Measurements from ENCODE around the gene SLC46A1.
A peak's percentile ranks its signal among the peaks of the same experiment; 100 is the strongest.

The SLC46A1 gene

GRCh38 chr17:28379814-28380801, 25.9 kb downstream of the SLC46A1 start:
- no peak for DNase-seq

GRCh38 chr17:28372945-28373274, 33.1 kb downstream of the SLC46A1 start:
- DNase-seq: no peak

GRCh38 chr17:28372203-28372944, 33.6 kb downstream of the SLC46A1 start:
- no peak for DNase-seq

- peak; percentile 66 for DNase-seq
Measured at GRCh38 chr17:28371245-28372202, 34.5 kb downstream of the SLC46A1 start, which contains the start of gene SARM1. SARM1 (plus strand) TSS chr17:28371694; CDS start chr17:28372033, 339 bp downstream.

- DNase-seq: no peak
Measured at GRCh38 chr17:28370744-28371103, 35.3 kb downstream of the SLC46A1 start.

- DNase-seq: no peak
Measured at GRCh38 chr17:28370035-28370743, 35.8 kb downstream of the SLC46A1 start, which contains the start of gene VTN. VTN (minus strand) TSS chr17:28370307; CDS start chr17:28370203, 104 bp downstream.

- DNase-seq: no peak
Measured at GRCh38 chr17:28369684-28370034, 36.4 kb downstream of the SLC46A1 start.

- DNase-seq: no peak
Measured at GRCh38 chr17:28368915-28369683, 36.9 kb downstream of the SLC46A1 start.

GRCh38 chr17:28368306-28368831, 37.6 kb downstream of the SLC46A1 start:
- DNase-seq: no peak

GRCh38 chr17:28367641-28368305, 38.2 kb downstream of the SLC46A1 start:
- no peak for DNase-seq

- no peak for DNase-seq
Measured at GRCh38 chr17:28366605-28367004, 39.4 kb downstream of the SLC46A1 start.

- no peak for DNase-seq
Measured at GRCh38 chr17:28365487-28365886, 40.5 kb downstream of the SLC46A1 start.

- DNase-seq: no peak
Measured at GRCh38 chr17:28364665-28365363, 41.2 kb downstream of the SLC46A1 start, which contains the start of gene SEBOX. SEBOX (minus strand) TSS chr17:28365199; CDS start chr17:28365151, 48 bp downstream.

GRCh38 chr17:28363776-28364650, 42.0 kb downstream of the SLC46A1 start:
- DNase-seq: no peak

- no peak for DNase-seq
Measured at GRCh38 chr17:28363186-28363585, 42.8 kb downstream of the SLC46A1 start.

- DNase-seq: no peak
Measured at GRCh38 chr17:28357901-28358197, 48.2 kb downstream of the SLC46A1 start.

- DNase-seq: peak; percentile 91
Measured at GRCh38 chr17:28357061-28357900, 48.7 kb downstream of the SLC46A1 start, which contains the start of gene POLDIP2. POLDIP2 (minus strand) TSS chr17:28357527; CDS start chr17:28357448, 79 bp downstream.

- no peak for DNase-seq
Measured at GRCh38 chr17:28350271-28350670, 55.7 kb downstream of the SLC46A1 start.
